Endothelial cell of umbilical vein (primary cell): ENCODE results near the gene PNPLA7. TPM values are rescaled to one million over a fixed set of nuclear protein-coding genes. Genes with fewer than 3 reads are reported as not detected.

Source experiments
- BruUV-seq: library from RNA; stranded (reverse); fragments of 400-500 nt; replicated peaks from 2 replicates; lab custom pipeline; 2021; lab: Mats Ljungman, UMichigan
- CTCF ChIA-PET: fragments of 300-600, 350-600 bp; sonication (Branson Sonifier 250); formaldehyde crosslinking; loops from one replicate; lab custom pipeline; 2021; ENCODE audit warnings: antibody characterized with exemption, inconsistent platforms; lab: Charles Lee
- POLR2A ChIA-PET: fragments of 300-600, 350-600 bp; sonication (Branson Sonifier 250); formaldehyde crosslinking; loops from one replicate; lab custom pipeline; 2021; ENCODE audit warnings: antibody characterized with exemption, inconsistent platforms; lab: Charles Lee
- DNase-seq: peaks from one replicate; pipeline ENCODE4 v3.0.0-alpha.2; 2011; ENCODE audit warnings: low read depth, low spot score
- FAIRE-seq: peaks from 2 replicates; lab custom pipeline; 2011; peaks lifted over from hg19 to GRCh38; lab: Jason Lieb, UNC
- H2AFZ ChIP-seq: 2 replicates; pipeline ENCODE4 v1.6.0; 2012; ENCODE audit warnings: low read depth, low read length, control low read depth, inconsistent platforms
- H3K27ac ChIP-seq: 2 replicates; pipeline ENCODE4 v1.5.1; 2011; ENCODE audit warnings: low read depth, mild to moderate bottlenecking, control low read depth, low read length, moderate library complexity; ENCODE audit not compliant: insufficient read depth
- H3K27me3 ChIP-seq, 2 experiments: 2 replicates each; pipeline versions ENCODE4 v1.6.0 to v1.6.1; 2011; ENCODE audit warnings: low read length in 2 of 2, mixed read lengths in 1 of 2; ENCODE audit not compliant: control insufficient read depth in 2 of 2, insufficient read depth in 2 of 2
- H3K36me3 ChIP-seq, 2 experiments: 2 replicates in 1 of 2; 3 replicates in 1 of 2; pipeline ENCODE4 v1.5.1; 2011; ENCODE audit warnings: low read length in 2 of 2, mild to moderate bottlenecking in 1 of 2, moderate library complexity in 1 of 2; ENCODE audit not compliant: control insufficient read depth in 2 of 2, insufficient read depth in 2 of 2; ENCODE audit errors: extremely low read depth in 1 of 2
- H3K4me1 ChIP-seq: 3 replicates; pipeline ENCODE4 v1.5.1; 2011; ENCODE audit warnings: mild to moderate bottlenecking, low read length; ENCODE audit not compliant: control insufficient read depth, insufficient read depth; ENCODE audit errors: extremely low read depth
- H3K4me2 ChIP-seq: 2 replicates; pipeline ENCODE4 v1.6.1; 2011; ENCODE audit warnings: low read length, control low read depth, mixed read lengths; ENCODE audit not compliant: insufficient read depth
- H3K4me3 ChIP-seq, 3 experiments: fragments of 200-600 bp in 1 of 3; sonication (generic), shearing (Covaris generic) in 1 of 3; replicated peaks in 1 of 3; 2 replicates each; pipeline ENCODE4 v1.5.1; 2011 to 2016; ENCODE audit warnings: control low read depth in 3 of 3, low read length in 3 of 3, mild to moderate bottlenecking in 2 of 3, inconsistent platforms in 1 of 3, low read depth in 1 of 3, moderate library complexity in 1 of 3; ENCODE audit not compliant: insufficient read depth in 1 of 3
- H3K79me2 ChIP-seq: 2 replicates; pipeline ENCODE4 v1.6.0; 2012; ENCODE audit warnings: low read length, inconsistent platforms; ENCODE audit not compliant: control insufficient read depth, insufficient read depth
- H3K9ac ChIP-seq: replicated peaks from 2 replicates; pipeline ENCODE3; 2011; ENCODE audit warnings: low read length, control low read depth; ENCODE audit not compliant: insufficient read depth; ENCODE audit errors: extremely low read depth
- H3K9me1 ChIP-seq: replicated peaks from 3 replicates; pipeline ENCODE4 v1.6.0; 2011; ENCODE audit warnings: mild to moderate bottlenecking, low read length; ENCODE audit not compliant: control insufficient read depth, insufficient read depth; ENCODE audit errors: extremely low read depth
- H3K9me3 ChIP-seq: replicated peaks from 2 replicates; pipeline ENCODE4 v1.5.1; 2012; ENCODE audit warnings: low read length, inconsistent platforms; ENCODE audit not compliant: control insufficient read depth, insufficient read depth
- H4K20me1 ChIP-seq: replicated peaks from 2 replicates; pipeline ENCODE3; 2011; ENCODE audit warnings: mild to moderate bottlenecking, low read length; ENCODE audit not compliant: control insufficient read depth, insufficient read depth; ENCODE audit errors: extremely low read depth
- EZH2 ChIP-seq: IDR thresholded peaks from 2 replicates; pipeline ENCODE4 v1.6.1; 2012; ENCODE audit warnings: borderline replicate concordance, low read depth, mild to moderate bottlenecking, moderate library complexity, low read length, inconsistent platforms; ENCODE audit not compliant: severe bottlenecking
- FOS ChIP-seq: IDR thresholded peaks from 2 replicates; pipeline ENCODE4 v1.6.1; 2011; ENCODE audit warnings: mild to moderate bottlenecking, low read length, moderate library complexity, borderline replicate concordance; ENCODE audit not compliant: insufficient read depth
- GATA2 ChIP-seq: IDR thresholded peaks from 2 replicates; pipeline ENCODE4 v1.7.0; 2011; ENCODE audit warnings: low read depth, mild to moderate bottlenecking, moderate library complexity, mixed read lengths, low read length; ENCODE audit not compliant: insufficient read length, insufficient read depth
- JUN ChIP-seq: IDR thresholded peaks from 2 replicates; pipeline ENCODE4 v1.6.1; 2011; ENCODE audit warnings: borderline replicate concordance, low read depth; ENCODE audit not compliant: insufficient read length, insufficient read depth
- MYC ChIP-seq: IDR thresholded peaks from one replicate; pipeline ENCODE4 v1.6.1; 2011; ENCODE audit warnings: mild to moderate bottlenecking, low read depth, low read length
- POLR2A ChIP-seq: IDR thresholded peaks from 2 replicates; pipeline ENCODE4 v1.6.1; 2012; ENCODE audit warnings: low read depth, mild to moderate bottlenecking, control low read depth, low read length
- POLR2AphosphoS5 ChIP-seq: IDR thresholded peaks from 2 replicates; pipeline ENCODE4 v1.6.1; 2012; ENCODE audit warnings: low read depth, mild to moderate bottlenecking, control low read depth, low read length, moderate library complexity; ENCODE audit not compliant: insufficient read depth
- dilution Hi-C: fragments of 300-500 bp; cut with MboI; formaldehyde crosslinking; loops from one replicate; pipeline ENCODE4 v1.15.0; 2019; ENCODE audit warnings: low sequenced_read_pairs; ENCODE audit not compliant: extremely low pct_ligation_motif_present
- intact Hi-C: fragments of 100-400 bp; cut with micrococcal nuclease; formaldehyde crosslinking; loops from one replicate; pipeline ENCODE4 v1.10.0; 2022
- polyA plus RNA-seq, 4 experiments: library from polyadenylated mRNA; depleted of rRNA in 3 of 4; stranded (reverse) in 3 of 4; unstranded in 1 of 4; fragments of >200 nt; gene quantifications; 2 replicates each; pipeline versions ENCODE4 v1.2.1 to v1.2.3, GENCODE V29; 2011 to 2012; ENCODE audit warnings: missing spikeins in 1 of 4
- total RNA-seq: library from RNA; stranded (reverse); gene quantifications from 2 replicates; pipeline ENCODE4 v1.2.3, GENCODE V29; 2021
- TF ChIP-seq, protein P1 (sequence below): IDR thresholded peaks from 2 replicates; pipeline ENCODE4 v1.6.1; 2011; ENCODE audit not compliant: insufficient read depth, insufficient read length
- TF ChIP-seq, protein P2 (sequence below), 2 donors: IDR thresholded peaks; 1 replicate in 1 of 2; 2 replicates in 1 of 2; pipeline ENCODE4 v1.5.1; 2011; ENCODE audit warnings: low read length in 2 of 2, mild to moderate bottlenecking in 2 of 2, moderate library complexity in 2 of 2, control low read depth in 1 of 2, inconsistent platforms in 1 of 2, low read depth in 1 of 2; ENCODE audit not compliant: insufficient read depth in 1 of 2; ENCODE audit errors: extremely low read depth in 1 of 2

PNPLA7 gene
- total and polyA plus RNA-seq, 2 donors (not counting 3 experiments of a cell fraction or from before 2014, with no cell fraction given) = 1.0 to 1.9 TPM

DNA sequence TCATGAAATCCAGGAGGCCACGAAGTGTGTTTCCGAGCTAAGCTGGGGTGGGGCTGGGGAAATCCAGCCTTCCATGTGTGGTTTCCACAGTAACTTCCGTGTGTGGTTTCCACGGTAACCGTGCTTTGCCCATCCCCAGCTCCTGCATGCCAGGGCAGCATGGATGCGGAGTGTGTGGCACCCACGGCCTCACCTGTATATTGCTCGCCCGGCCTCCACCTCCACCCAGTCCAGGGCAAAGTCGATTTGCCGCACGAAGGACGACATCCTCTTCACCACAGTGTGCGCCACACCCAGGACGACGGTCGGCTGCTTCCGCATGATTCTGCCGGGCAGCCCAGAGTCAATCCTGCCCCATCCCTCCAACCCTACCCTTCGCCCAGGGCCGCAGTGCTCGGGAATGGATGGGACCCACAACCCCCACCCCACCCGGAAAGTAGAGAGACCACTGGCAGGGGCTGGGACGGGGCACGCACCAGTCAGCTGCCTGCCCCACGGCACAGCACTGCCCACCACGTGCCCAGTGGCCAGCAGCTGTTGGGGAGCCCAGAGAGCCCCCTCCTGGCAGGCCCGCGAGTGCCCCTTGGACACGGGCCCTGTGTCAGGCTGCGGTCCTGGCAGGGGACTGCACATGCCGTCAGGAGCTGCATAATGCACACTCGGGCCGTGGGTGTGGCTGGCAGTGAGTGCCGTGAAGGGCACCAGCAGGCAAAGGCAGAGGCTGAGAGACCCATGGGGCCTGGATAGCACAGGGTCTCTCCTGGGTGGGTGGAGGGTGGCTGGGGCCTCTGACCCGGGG, 52.1 kb downstream of the PNPLA7 start:
- no peak overlapping the region for H2AFZ ChIP-seq
- CTCF ChIA-PET = interaction anchor here (1.8 kb wide), 1 partner anchor 37 kb away, joined by 6 read pairs; no protein-coding TSS in a partner anchor
- POLR2A ChIA-PET = no interaction called here
- dilution Hi-C loops = no loop called here
- intact Hi-C loops = no loop called here
- TF ChIP-seq, protein P1, sequence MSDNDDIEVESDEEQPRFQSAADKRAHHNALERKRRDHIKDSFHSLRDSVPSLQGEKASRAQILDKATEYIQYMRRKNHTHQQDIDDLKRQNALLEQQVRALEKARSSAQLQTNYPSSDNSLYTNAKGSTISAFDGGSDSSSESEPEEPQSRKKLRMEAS = no peak
- TF ChIP-seq, protein P2, sequence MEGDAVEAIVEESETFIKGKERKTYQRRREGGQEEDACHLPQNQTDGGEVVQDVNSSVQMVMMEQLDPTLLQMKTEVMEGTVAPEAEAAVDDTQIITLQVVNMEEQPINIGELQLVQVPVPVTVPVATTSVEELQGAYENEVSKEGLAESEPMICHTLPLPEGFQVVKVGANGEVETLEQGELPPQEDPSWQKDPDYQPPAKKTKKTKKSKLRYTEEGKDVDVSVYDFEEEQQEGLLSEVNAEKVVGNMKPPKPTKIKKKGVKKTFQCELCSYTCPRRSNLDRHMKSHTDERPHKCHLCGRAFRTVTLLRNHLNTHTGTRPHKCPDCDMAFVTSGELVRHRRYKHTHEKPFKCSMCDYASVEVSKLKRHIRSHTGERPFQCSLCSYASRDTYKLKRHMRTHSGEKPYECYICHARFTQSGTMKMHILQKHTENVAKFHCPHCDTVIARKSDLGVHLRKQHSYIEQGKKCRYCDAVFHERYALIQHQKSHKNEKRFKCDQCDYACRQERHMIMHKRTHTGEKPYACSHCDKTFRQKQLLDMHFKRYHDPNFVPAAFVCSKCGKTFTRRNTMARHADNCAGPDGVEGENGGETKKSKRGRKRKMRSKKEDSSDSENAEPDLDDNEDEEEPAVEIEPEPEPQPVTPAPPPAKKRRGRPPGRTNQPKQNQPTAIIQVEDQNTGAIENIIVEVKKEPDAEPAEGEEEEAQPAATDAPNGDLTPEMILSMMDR (IDR thresholded peaks at IDR 0.05; ENCODE audit: extremely low read depth in 1 of 2, insufficient read depth in 1 of 2, low read depth in 1 of 2, low read length in 2 of 2) = no peak
- no peak for TF ChIP-seq MYC
- no peak for TF ChIP-seq GATA2
- no peak for TF ChIP-seq EZH2
- no peak for TF ChIP-seq POLR2A
- TF ChIP-seq JUN = no peak
- no peak for TF ChIP-seq POLR2AphosphoS5
- TF ChIP-seq FOS = no peak
- no peaks in the 10 kb centered on the region for H3K36me3 ChIP-seq
- no peaks in the 10 kb centered on the region for H3K9me1 ChIP-seq
- no peaks in the 10 kb centered on the region for H3K4me1 ChIP-seq
- no peak for FAIRE-seq
- BruUV-seq = no TSS peak
- no peak overlapping the region for H3K9ac ChIP-seq
- no peak for DNase-seq
- no peak overlapping the region for H3K4me2 ChIP-seq
- no peak overlapping the region for H3K4me3 ChIP-seq
- no peaks in the 10 kb centered on the region for H3K79me2 ChIP-seq
- no peaks in the 10 kb centered on the region for H3K27me3 ChIP-seq
- no peak overlapping the region for H3K27ac ChIP-seq
- H3K9me3 ChIP-seq = no peaks in the 10 kb centered on the region
- no peaks in the 10 kb centered on the region for H4K20me1 ChIP-seq
